HG03520 (cell line): ENCODE data around the gene OR2F1.

ENCODE experiments used
- ATAC-seq: cut with Tn5 transposase; IDR thresholded peaks from one replicate; pipeline ENCODE4 v1.9.1; 2021; ENCODE audit warnings: mild to moderate bottlenecking, moderate library complexity; ENCODE audit not compliant: unreplicated experiment

Gene OR2F1

GRCh38 chr7:143954544-143954943 is at the start of gene OR2F1:
Gene OR2F1, plus strand, starts transcription at chr7:143954844. Its CDS starts 5,127 bp downstream, at chr7:143959971.
- ATAC-seq, result no peak

GRCh38 chr7:143905509-143905908 is 49.1 kb upstream of the OR2F1 start:
- no peak for ATAC-seq

- ATAC-seq, result no peak
These were observed 48.5 kb upstream of the OR2F1 start for GRCh38 chr7:143906151-143906550.

GRCh38 chr7:143906895-143907294 is 47.7 kb upstream of the OR2F1 start:
- no peak for ATAC-seq

GRCh38 chr7:143908120-143908519 is 46.5 kb upstream of the OR2F1 start:
- no peak for ATAC-seq

GRCh38 chr7:143909863-143910262 is 44.8 kb upstream of the OR2F1 start:
- no peak for ATAC-seq

- no peak for ATAC-seq
These were observed 44.0 kb upstream of the OR2F1 start for GRCh38 chr7:143910473-143911248.

GRCh38 chr7:143913945-143914615 is 40.6 kb upstream of the OR2F1 start:
- ATAC-seq, result no peak

- no peak for ATAC-seq
These were observed 39.5 kb upstream of the OR2F1 start for GRCh38 chr7:143914938-143915652.

- ATAC-seq, result no peak
These were observed 29.8 kb upstream of the OR2F1 start for GRCh38 chr7:143924851-143925250.

GRCh38 chr7:143929224-143929920 is 25.3 kb upstream of the OR2F1 start:
- no peak for ATAC-seq

GRCh38 chr7:143931739-143932138 is 22.9 kb upstream of the OR2F1 start:
- ATAC-seq, result no peak

GRCh38 chr7:143934526-143935325 is 19.9 kb upstream of the OR2F1 start, which contains the start of gene OR2F2:
Gene OR2F2, plus strand, starts transcription at chr7:143935233. Its CDS starts 0 bp downstream, at chr7:143935233.
- no peak for ATAC-seq

GRCh38 chr7:143936087-143937009 is 18.3 kb upstream of the OR2F1 start:
- ATAC-seq, result no peak

GRCh38 chr7:143938379-143939243 is 16.0 kb upstream of the OR2F1 start:
- ATAC-seq, result no peak

- ATAC-seq, result no peak
These were observed 9.2 kb upstream of the OR2F1 start for GRCh38 chr7:143945423-143945822.

- ATAC-seq, result no peak
These were observed 7.5 kb upstream of the OR2F1 start for GRCh38 chr7:143947111-143947510.

GRCh38 chr7:143948733-143949132 is 5.9 kb upstream of the OR2F1 start:
- no peak for ATAC-seq
